Measurements from ENCODE around the gene TTYH1. TPM values are rescaled to one million over a fixed set of nuclear protein-coding genes. Genes with fewer than 3 reads are reported as not detected.

TTYH1 gene
- total and polyA plus RNA-seq, 2 of the 8 experiments (the other 6 are each of a cell fraction or from before 2014, with no cell fraction given): 26.7 to 46.5 TPM

DNA sequence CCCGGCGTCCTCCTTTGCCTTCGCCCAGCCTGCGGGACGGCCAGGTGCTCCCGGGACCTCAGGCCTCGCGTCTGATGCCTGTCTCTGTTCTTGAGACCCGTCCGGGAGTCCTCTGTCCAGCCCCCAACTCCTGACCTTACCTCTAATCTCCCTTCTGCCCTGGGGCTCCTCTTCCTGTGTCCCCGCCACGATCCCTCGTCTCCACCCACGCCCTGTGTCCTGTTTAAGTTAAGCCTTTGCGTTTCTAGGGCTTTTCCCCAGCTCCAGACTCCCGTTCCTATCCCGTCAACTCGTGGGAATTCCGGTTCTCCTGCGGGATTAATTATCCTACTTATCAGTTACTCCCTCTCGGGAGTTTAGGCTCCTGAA lies 34.4 kb downstream of the TTYH1 start:
- ChIA-PET CTCF (ENCODE audit: partially characterized antibody) (interaction anchor here (0.6 to 2.5 kb wide), 2 partner anchors 34 to 286 kb away, joined by 3 to 9 read pairs; partner anchors contain the start of gene TTYH1), POLR2A (ENCODE audit: partially characterized antibody) (interaction anchor here (1.5 to 10.3 kb wide), 5 partner anchors 10 to 51 kb away, joined by 4 to 129 read pairs (median 12); partner anchors contain the start of gene LENG9)
- Histone ChIP-seq H2AFZ (ENCODE audit: low read length) (no peak overlapping the region), H2BK12ac (ENCODE audit: low read depth, low read length) (no peak overlapping the region), H3K23ac (ENCODE audit: insufficient read length) (no peak overlapping the region), H3K27ac (ENCODE audit: low read depth, low read length) (peak overlapping the region; percentile 89; the same call in 1 of the 2 replicates), H2BK5ac (ENCODE audit: low read depth, low read length) (peak overlapping the region; percentile 44; the same call in 1 of the 2 replicates), H4K20me1 (replicated peaks in 1 of 2; ENCODE audit: control insufficient read depth in 1 of 2, insufficient read depth in 2 of 2, low read length in 2 of 2) (peaks cover 12 to 39% of the 10 kb centered on the region in 2 experiments), H3K27me3 (replicated peaks in 1 of 4; ENCODE audit: control insufficient read depth in 3 of 4, extremely low read depth in 1 of 4, insufficient read depth in 3 of 4, low read length in 3 of 4) (no peaks in the 10 kb centered on the region), H3K4me3 (ENCODE audit: extremely low read depth in 1 of 4, insufficient read depth in 2 of 4, low read depth in 3 of 4, low read length in 4 of 4) (peak overlapping the region; percentile 61 to 90 (median 84)), H3K9me3 (ENCODE audit: insufficient read depth in 2 of 2, low read depth in 1 of 2, low read length in 1 of 2) (no peaks in the 10 kb centered on the region), H4K91ac (replicated peaks; ENCODE audit: insufficient read length, low read length) (peak overlapping the region; percentile 87), H3K56ac (replicated peaks; ENCODE audit: insufficient read length, low read depth, low read length) (peak overlapping the region; percentile 9), H3K79me2 (ENCODE audit: control insufficient read depth in 1 of 2, insufficient read depth in 2 of 2, low read length in 2 of 2) (peaks cover 16 to 56% of the 10 kb centered on the region in 2 experiments), H2BK20ac (ENCODE audit: low read length) (no peak overlapping the region), H4K8ac (ENCODE audit: extremely low read depth, insufficient read depth, low read length) (no peak overlapping the region), H2AK5ac (ENCODE audit: low read depth, low read length) (no peak overlapping the region), H4K5ac (ENCODE audit: insufficient read length, low read depth, low read length) (peak overlapping the region; percentile 1), H2BK15ac (ENCODE audit: low read length) (no peak overlapping the region), H3K23me2 (ENCODE audit: low read depth, low read length) (peaks cover 6% of the 10 kb centered on the region; the same call in 1 of the 2 replicates), H3K18ac (ENCODE audit: extremely low read depth, low read length) (no peak overlapping the region), H3K4me2 (ENCODE audit: insufficient read depth in 1 of 2, low read depth in 2 of 2, low read length in 2 of 2) (peak overlapping the region; percentile 95 to 99), H3K4ac (replicated peaks; ENCODE audit: insufficient read length, low read depth, low read length) (no peak overlapping the region), H3K36me3 (ENCODE audit: control insufficient read depth in 2 of 4, insufficient read depth in 4 of 4, low read length in 3 of 4) (peaks cover 30 to 41% (median 35%) of the 10 kb centered on the region in 4 experiments), H3K9ac (replicated peaks in 1 of 4; ENCODE audit: extremely low read depth in 1 of 4, low read depth in 3 of 4, low read length in 3 of 4) (peak overlapping the region; percentile 81 to 89 (median 88)), H2BK120ac (replicated peaks; ENCODE audit: low read depth, low read length) (no peak overlapping the region), H3K79me1 (ENCODE audit: low read depth, low read length) (peaks cover 18% of the 10 kb centered on the region), H3K4me1 (replicated peaks in 1 of 4; ENCODE audit: control insufficient read depth in 3 of 4, insufficient read depth in 4 of 4, low read length in 3 of 4) (peaks cover 0 to 2% (median under 1%) of the 10 kb centered on the region in 4 experiments; a peak in 5 of 7 replicates), H3K14ac (ENCODE audit: insufficient read length) (no peak overlapping the region)
- 9% methylated on average over 11 of the region's 21 CpGs; no CpG with 5 or more reads in 1 of the 2 experiments for WGBS, 2 experiments (ENCODE audit: extremely low coverage in 1 of 2, insufficient coverage in 1 of 2, insufficient read length in 1 of 2, insufficient replicate concordance in 2 of 2, low coverage in 1 of 2, low lambda C conversion rate in 2 of 2, missing lambda C conversion rate in 1 of 2)
- no peak for FAIRE-seq
- no peak for DNase-seq (ENCODE audit: low read depth in 1 of 2, low spot score in 2 of 2)
- no peak for TF ChIP-seq SP2 (IDR thresholded peaks at IDR 0.05; ENCODE audit: low read length)
- TF ChIP-seq RNF2 (IDR thresholded peaks at IDR 0.05; ENCODE audit: borderline replicate concordance, low read depth, low read length, missing control alignments, poor library complexity, severe bottlenecking): no peak
- no peak for TF ChIP-seq RFX5 (IDR thresholded peaks at IDR 0.05; ENCODE audit: borderline replicate concordance, low read depth, low read length)
- no peak for TF ChIP-seq TBP (IDR thresholded peaks at IDR 0.05; ENCODE audit: low read depth, low read length)
- TF ChIP-seq YY1 (IDR thresholded peaks at IDR 0.05; ENCODE audit: low read depth, low read length): no peak
- no peak for TF ChIP-seq HDAC6 (IDR thresholded peaks at IDR 0.05; ENCODE audit: low read depth, low read length)

Data from H1 (cell line).